HepG2 (cell line): ENCODE measurements around the gene TMEM87B. TPM values are rescaled to one million over a fixed set of nuclear protein-coding genes. Genes with fewer than 3 reads are reported as not detected.
A peak's percentile ranks its signal among the peaks of the same experiment; 100 is the strongest.
"Not testable (repeated sequence)": the region's sequence is repeated elsewhere in the genome, so short reads cannot be mapped to it uniquely, and the experiment has no call there.

Experiments used
- ATAC-seq: fragments of 200-7000 bp; cut with Tn5 transposase; 3 replicates; pipeline ENCODE4 v1.9.1; 2020; ENCODE audit warnings: mild to moderate bottlenecking, moderate library complexity
- BruUV-seq: library from RNA; stranded (reverse); fragments of 400-500 nt; replicated peaks from 2 replicates; lab custom pipeline; 2021; lab: Mats Ljungman, UMichigan
- CTCF ChIA-PET: fragments of 300-600 bp; formaldehyde crosslinking; extraction: SDS; loops from one replicate; lab custom pipeline; 2021; ENCODE audit warnings: low total read pairs, inconsistent platforms, low intra/inter-chr PET ratio; lab: Yijun Ruan, JAX
- POLR2A ChIA-PET: fragments of 350-600 bp; sonication (Branson Sonifier 250); formaldehyde crosslinking; loops from one replicate; lab custom pipeline; 2020; ENCODE audit warnings: antibody characterized with exemption, inconsistent platforms; lab: Yijun Ruan, JAX
- DNase-seq: peaks from one replicate; pipeline ENCODE4 v3.0.0-alpha.2; 2015; ENCODE audit warnings: low spot score
- FAIRE-seq: peaks from 3 replicates; lab custom pipeline; 2011; peaks lifted over from hg19 to GRCh38; lab: Jason Lieb, UNC
- H2AFZ ChIP-seq: one replicate; pipeline ENCODE4 v1.6.1; 2011; ENCODE audit warnings: low read length, inconsistent platforms
- H3K27ac ChIP-seq: fragments of 300-600 bp; 3 replicates; pipeline ENCODE4 v1.8.0; 2011; ENCODE audit warnings: mixed run types, mild to moderate bottlenecking, mixed read lengths, low read length, inconsistent platforms; ENCODE audit not compliant: insufficient read depth; ENCODE audit errors: extremely low read length
- H3K27me3 ChIP-seq, 2 experiments: fragments of 200-600 bp in 1 of 2; 2 replicates in 1 of 2; 3 replicates in 1 of 2; pipeline versions ENCODE4 v1.6.0 to v1.8.0; 2011; ENCODE audit warnings: low read length in 2 of 2, mild to moderate bottlenecking in 2 of 2, moderate library complexity in 2 of 2, inconsistent platforms in 1 of 2; ENCODE audit not compliant: insufficient read depth in 2 of 2, control insufficient read depth in 1 of 2
- H3K36me3 ChIP-seq, 2 experiments: fragments of 200-600 bp in 1 of 2; replicated peaks in 1 of 2; 2 replicates in 1 of 2; 3 replicates in 1 of 2; pipeline versions ENCODE4 v1.5.1 to v1.8.0; 2011; ENCODE audit warnings: low read length in 2 of 2, inconsistent platforms in 1 of 2; ENCODE audit not compliant: insufficient read depth in 2 of 2, control insufficient read depth in 1 of 2
- H3K4me1 ChIP-seq: 2 replicates; pipeline ENCODE4 v1.5.1; 2012; ENCODE audit warnings: low read length, inconsistent platforms; ENCODE audit not compliant: insufficient read depth
- H3K4me2 ChIP-seq: 2 replicates; pipeline ENCODE4 v1.6.0; 2011; ENCODE audit warnings: low read depth, low read length, inconsistent platforms
- H3K4me3 ChIP-seq, 3 experiments: fragments of 200-600 bp in 1 of 3; sonication (generic), shearing (Covaris generic) in 1 of 3; replicated peaks in 1 of 3; 2 replicates each; pipeline ENCODE4 v1.5.1; 2011 to 2016; ENCODE audit warnings: low read length in 3 of 3, inconsistent platforms in 2 of 3, low read depth in 2 of 3, mild to moderate bottlenecking in 2 of 3, control low read depth in 1 of 3, mixed read lengths in 1 of 3; ENCODE audit not compliant: insufficient read depth in 1 of 3
- H3K79me2 ChIP-seq: one replicate; pipeline ENCODE4 v1.6.1; 2011; ENCODE audit warnings: low read length, inconsistent platforms; ENCODE audit not compliant: insufficient read depth
- H3K9ac ChIP-seq: 2 replicates; pipeline ENCODE4 v1.6.0; 2011; ENCODE audit warnings: mild to moderate bottlenecking, low read depth, low read length, inconsistent platforms; ENCODE audit not compliant: insufficient read depth
- H3K9me3 ChIP-seq: 2 replicates; pipeline ENCODE4 v1.5.1; 2012; ENCODE audit warnings: mild to moderate bottlenecking, low read length
- H4K20me1 ChIP-seq: 2 replicates; pipeline ENCODE4 v1.6.0; 2011; ENCODE audit warnings: inconsistent platforms, mild to moderate bottlenecking, low read length, moderate library complexity; ENCODE audit not compliant: insufficient read depth
- HCFC1 ChIP-seq: fragments of 150-350 bp; IDR thresholded peaks from 2 replicates; pipeline ENCODE4 v1.6.1; 2014; ENCODE audit warnings: low read depth, low read length
- RFXANK ChIP-seq: IDR thresholded peaks from 2 replicates; pipeline ENCODE4 v1.6.1; 2016
- SRF ChIP-seq: IDR thresholded peaks from 2 replicates; pipeline ENCODE4 v1.6.1; 2011; ENCODE audit warnings: mild to moderate bottlenecking, low read depth, low read length, moderate library complexity
- ZNF468 ChIP-seq: sonication (generic); formaldehyde crosslinking; IDR thresholded peaks from 2 replicates; pipeline ENCODE4 v1.8.0; 2022; ENCODE audit warnings: mild to moderate bottlenecking, moderate library complexity, missing genetic modification reagents
- WGBS: methylation state at CpG from one replicate; pipeline ENCODE4 v1.1.6; 2017; ENCODE audit warnings: low lambda C conversion rate; 5-methylcytosine and 5-hydroxymethylcytosine counted together
- in situ Hi-C: cut with HindIII; loops from 2 replicates; pipeline ENCODE4 v1.10.0; 2017; ENCODE audit warnings: low pct_unique_long_range_greater_than_20kb; ENCODE audit not compliant: extremely low pct_ligation_motif_present
- intact Hi-C: fragments of 100-400 bp; cut with micrococcal nuclease; formaldehyde crosslinking; loops from one replicate; pipeline ENCODE4 v1.10.0; 2022; ENCODE audit not compliant: unreplicated experiment
- polyA plus RNA-seq, 8 experiments: library from polyadenylated mRNA; depleted of rRNA in 3 of 8; stranded (reverse) in 7 of 8; unstranded in 1 of 8; fragments of >200 nt; fragmentation: Illumina TruSeq in 4 of 8; extraction: Trizol in 4 of 8; gene quantifications; 2 replicates each; pipeline versions ENCODE4 v1.2.1 to v1.2.3, GENCODE V29; 2011 to 2016; ENCODE audit warnings: low read depth in 4 of 8, missing spikeins in 1 of 8, mixed read lengths in 1 of 8; ENCODE audit not compliant: insufficient read depth in 1 of 8
- total RNA-seq, 5 experiments: library from RNA; depleted of rRNA; stranded (reverse); fragments of >200 nt; fragmentation: Illumina TruSeq; extraction: Trizol; gene quantifications; 2 replicates each; pipeline ENCODE4 v1.2.3, GENCODE V29; 2016; ENCODE audit warnings: low read depth in 1 of 5
- TF ChIP-seq, protein P1 (sequence below): sonication (generic); IDR thresholded peaks from 2 replicates; pipeline ENCODE4 v1.6.1; 2016; ENCODE audit warnings: low read depth, borderline replicate concordance
- TF ChIP-seq, protein P2 (sequence below): sonication (generic); formaldehyde crosslinking; IDR thresholded peaks from 2 replicates; pipeline ENCODE4 v1.5.0; 2020; ENCODE audit warnings: missing genetic modification reagents, mild to moderate bottlenecking, borderline replicate concordance

Gene TMEM87B
- total and polyA plus RNA-seq, 2 of the 13 experiments (the other 11 are each of a cell fraction or from before 2014, with no cell fraction given), result 15.1 to 16.2 TPM

DNA sequence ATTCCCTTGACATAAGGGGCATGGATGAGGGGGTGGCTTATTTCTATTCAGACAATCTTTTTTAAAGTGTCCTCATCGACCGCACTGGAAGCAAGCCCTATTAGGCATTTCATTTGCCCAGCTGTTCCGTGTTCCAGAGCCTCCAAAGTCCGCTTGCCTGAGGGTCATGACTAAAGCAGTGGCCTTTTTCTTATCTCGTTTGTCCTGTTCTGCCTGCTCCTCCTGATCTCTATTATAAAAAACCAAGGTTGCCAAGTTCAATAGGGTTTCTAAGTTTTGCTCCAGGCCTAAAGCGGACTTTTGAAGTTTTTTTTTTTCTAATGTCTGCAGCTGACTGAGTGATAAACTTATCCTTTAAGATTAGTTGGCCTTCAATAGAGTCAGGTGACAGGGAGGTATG lies 13.6 kb upstream of the TMEM87B start:
- peak overlapping the region; percentile 37 for H3K4me2 ChIP-seq
- DNase-seq, in situ Hi-C loops, H3K27ac ChIP-seq, FAIRE-seq, H3K79me2 ChIP-seq, H3K36me3 ChIP-seq, H3K4me3 ChIP-seq, CTCF ChIA-PET, H4K20me1 ChIP-seq, H3K27me3 ChIP-seq, POLR2A ChIA-PET, BruUV-seq, H2AFZ ChIP-seq, ATAC-seq, intact Hi-C loops, H3K9ac ChIP-seq: not testable (repeated sequence)
- 4% methylated on average over 6 of the region's 6 CpGs for WGBS
- TF ChIP-seq SRF, result peak; percentile 41; the same call in 1 of the 2 replicates
- TF ChIP-seq, protein P1, sequence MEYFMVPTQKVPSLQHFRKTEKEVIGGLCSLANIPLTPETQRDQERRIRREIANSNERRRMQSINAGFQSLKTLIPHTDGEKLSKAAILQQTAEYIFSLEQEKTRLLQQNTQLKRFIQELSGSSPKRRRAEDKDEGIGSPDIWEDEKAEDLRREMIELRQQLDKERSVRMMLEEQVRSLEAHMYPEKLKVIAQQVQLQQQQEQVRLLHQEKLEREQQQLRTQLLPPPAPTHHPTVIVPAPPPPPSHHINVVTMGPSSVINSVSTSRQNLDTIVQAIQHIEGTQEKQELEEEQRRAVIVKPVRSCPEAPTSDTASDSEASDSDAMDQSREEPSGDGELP, result 0 out of 2 replicates have a peak, but pooled peaks have one; percentile 23
- peaks cover 25% of the 10 kb centered on the region for H3K4me1 ChIP-seq
- peaks cover 25% of the 10 kb centered on the region for H3K9me3 ChIP-seq

DNA sequence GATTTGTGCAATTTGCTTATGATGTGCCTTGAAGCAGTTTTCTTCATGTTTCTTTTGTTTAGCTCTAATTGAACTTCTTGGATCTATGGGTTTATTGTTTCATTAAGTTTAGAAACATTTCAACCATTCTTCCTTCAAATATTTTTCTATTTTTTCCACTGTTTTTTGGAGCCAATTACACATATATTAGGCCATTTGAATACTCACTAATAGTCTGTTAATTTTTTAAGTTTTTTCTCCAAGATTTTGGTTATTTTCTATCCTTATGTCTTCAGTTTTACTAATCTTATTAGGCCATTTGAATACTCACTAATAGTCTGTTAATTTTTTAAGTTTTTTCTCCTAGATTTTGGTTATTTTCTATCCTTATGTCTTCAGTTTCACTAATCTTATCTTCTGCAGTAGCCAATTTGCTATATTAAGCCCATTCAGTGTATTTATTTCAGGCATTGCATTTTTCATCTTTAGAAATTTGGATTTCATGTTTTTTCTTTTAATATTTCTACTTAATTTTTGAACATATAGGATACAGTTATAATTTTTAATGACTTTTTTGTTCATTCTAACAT lies 9.5 kb upstream of the TMEM87B start:
- no TSS peak for BruUV-seq
- intact Hi-C loops, result loop anchor here (2.0 kb wide), 1 partner anchor 65 kb away; no protein-coding TSS in a partner anchor
- TF ChIP-seq RFXANK (CRISPR knock-in tag), result no peak
- TF ChIP-seq, protein P2, sequence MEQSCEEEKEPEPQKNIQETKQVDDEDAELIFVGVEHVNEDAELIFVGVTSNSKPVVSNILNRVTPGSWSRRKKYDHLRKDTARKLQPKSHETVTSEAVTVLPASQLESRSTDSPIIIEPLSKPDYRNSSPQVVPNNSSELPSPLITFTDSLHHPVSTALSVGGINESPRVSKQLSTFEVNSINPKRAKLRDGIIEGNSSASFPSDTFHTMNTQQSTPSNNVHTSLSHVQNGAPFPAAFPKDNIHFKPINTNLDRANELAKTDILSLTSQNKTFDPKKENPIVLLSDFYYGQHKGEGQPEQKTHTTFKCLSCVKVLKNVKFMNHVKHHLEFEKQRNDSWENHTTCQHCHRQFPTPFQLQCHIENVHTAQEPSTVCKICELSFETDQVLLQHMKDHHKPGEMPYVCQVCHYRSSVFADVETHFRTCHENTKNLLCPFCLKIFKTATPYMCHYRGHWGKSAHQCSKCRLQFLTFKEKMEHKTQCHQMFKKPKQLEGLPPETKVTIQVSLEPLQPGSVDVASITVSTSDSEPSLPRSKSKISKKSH (CRISPR knock-in tag), result no peak
- TF ChIP-seq ZNF468 (CRISPR knock-in tag), result no peak
- TF ChIP-seq HCFC1, result no peak

More for the DNA sequence above, 9.5 kb upstream of the TMEM87B start:
- no peaks in the 10 kb centered on the region for H3K79me2 ChIP-seq
- ATAC-seq (no peak), DNase-seq (no peak), FAIRE-seq (no peak)
- in situ Hi-C loops, result no loop called here
- H3K4me1 ChIP-seq, result peaks cover 51% of the 10 kb centered on the region
- no peaks in the 10 kb centered on the region for H4K20me1 ChIP-seq
- H3K27ac ChIP-seq, result no peak overlapping the region
- H3K36me3 ChIP-seq, result no peaks in the 10 kb centered on the region
- H2AFZ ChIP-seq, result no peak overlapping the region
- H3K27me3 ChIP-seq, result peaks cover 0 to under 1% of the 10 kb centered on the region in 2 experiments; a peak in 1 of 5 replicates
- CTCF ChIA-PET, result no interaction called here
- POLR2A ChIA-PET, result interaction anchor here (1.6 kb wide), 1 partner anchor 148 kb away, joined by 5 read pairs; no protein-coding TSS in a partner anchor
- no peak overlapping the region for H3K4me2 ChIP-seq
- no peak overlapping the region for H3K4me3 ChIP-seq
- H3K9ac ChIP-seq, result no peak overlapping the region
- peaks cover 19% of the 10 kb centered on the region for H3K9me3 ChIP-seq
